Lower leg skin (tissue), 4 donors: ENCODE results near the gene ORAI1. TPM values are rescaled to one million over a fixed set of nuclear protein-coding genes. Genes with fewer than 3 reads are reported as not detected.

Experiments used
- DNase-seq, 2 donors: peaks; one replicate each; pipeline ENCODE4 v3.0.0-alpha.2; 2019; ENCODE audit warnings: low spot score in 2 of 2
- H3K4me3 ChIP-seq: fragments of 200-600 bp; sonication (generic); 2 replicates; pipeline ENCODE4 v1.5.1; 2017; ENCODE audit warnings: mild to moderate bottlenecking, low read depth; ENCODE audit not compliant: poor library complexity, severe bottlenecking
- CTCF ChIP-seq, 3 donors: fragments of 450-650 bp; IDR thresholded peaks; one replicate each; pipeline ENCODE4 v1.5.1; 2016; ENCODE audit warnings: antibody characterized with exemption in 3 of 3, mild to moderate bottlenecking in 3 of 3, moderate library complexity in 2 of 3
- POLR2A ChIP-seq, 2 donors: fragments of 450-650 bp; IDR thresholded peaks; one replicate each; pipeline ENCODE4 v1.6.1; 2016 to 2017; ENCODE audit warnings: antibody characterized with exemption in 2 of 2, mild to moderate bottlenecking in 1 of 2, moderate library complexity in 1 of 2
- WGBS, 2 donors: methylation state at CpG; one replicate each; pipeline ENCODE4 v1.1.5; 2018; 5-methylcytosine and 5-hydroxymethylcytosine counted together
- intact Hi-C: fragments of 100-400 bp; cut with DNase I; formaldehyde crosslinking; loops from one replicate; pipeline ENCODE4 v1.15.0; 2023; ENCODE audit warnings: low total_unique reads
- total RNA-seq, 4 donors: library from RNA; depleted of rRNA; stranded (reverse); fragments of >200 nt; gene quantifications; one replicate each; pipeline ENCODE4 v1.1.0, GENCODE V29; 2016

Gene ORAI1
- total RNA-seq, 4 donors from 2014 or later: 65.1 to 77.7 (median 69.6) TPM

- TF ChIP-seq POLR2A (IDR thresholded peaks at IDR 0.05) (no peak), CTCF (IDR thresholded peaks at IDR 0.05) (no peak)
- peak in 1 of 2 donors; percentile 88 for DNase-seq
- H3K4me3 ChIP-seq: peak overlapping the region; percentile 41
- WGBS, 2 donors: 1% methylated on average over 36 to 48 of the region's 53 CpGs
- intact Hi-C loops: loop anchor here (10.0 kb wide), 1 partner anchor 46 kb away; the partner anchor contains the start of gene ORAI1
Measured at GRCh38 chr12:121579190-121579791, 47.0 kb upstream of the ORAI1 start.

GRCh38 chr12:121579981-121580868, 46.1 kb upstream of the ORAI1 start:
- intact Hi-C loops: loop anchor here (10.0 kb wide), 1 partner anchor 45 kb away; the partner anchor contains the start of gene ORAI1
- WGBS, 2 donors: 0 to 3% methylated on average over 35 to 54 of the region's 54 CpGs
- peak; percentile 53 to 94 for DNase-seq
- H3K4me3 ChIP-seq: peak overlapping the region; percentile 41
- TF ChIP-seq CTCF (IDR thresholded peaks at IDR 0.05) (no peak), POLR2A (IDR thresholded peaks at IDR 0.05) (no peak)

GRCh38 chr12:121580959-121581685, 45.2 kb upstream of the ORAI1 start, which contains the start of gene KDM2B:
TSS of gene KDM2B (minus strand) at chr12:121581023. CDS start at chr12:121580911, 112 bp downstream.
- peak within 1 kb of the TSS; percentile 41 for H3K4me3 ChIP-seq
- intact Hi-C loops: no loop called here
- 31 to 34% methylated on average over 23 of the region's 23 CpGs for WGBS, 2 donors
- DNase-seq: peak in 1 of 2 donors; percentile 37
- TF ChIP-seq CTCF (IDR thresholded peaks at IDR 0.05) (no peak), POLR2A (IDR thresholded peaks at IDR 0.05) (no peak)

- DNase-seq: no peak
- WGBS, 2 donors: 20 to 32% methylated on average over 17 of the region's 17 CpGs
Measured at GRCh38 chr12:121581686-121582429, 44.5 kb upstream of the ORAI1 start.

More at GRCh38 chr12:121581686-121582429, 44.5 kb upstream of the ORAI1 start:
- H3K4me3 ChIP-seq: no peak overlapping the region
- intact Hi-C loops: no loop called here
- TF ChIP-seq POLR2A (IDR thresholded peaks at IDR 0.05) (no peak), CTCF (IDR thresholded peaks at IDR 0.05) (no peak)
